Right forelimb (tissue), 1 donor: ENCODE data around the gene PPA1.
"Not testable (repeated sequence)": the region's sequence is repeated elsewhere in the genome, so short reads cannot be mapped to it uniquely, and the experiment has no call there.

ENCODE experiments used
- DNase-seq: peaks from one replicate; pipeline ENCODE4 v3.0.0-alpha.2; 2018

PPA1 gene

DNA sequence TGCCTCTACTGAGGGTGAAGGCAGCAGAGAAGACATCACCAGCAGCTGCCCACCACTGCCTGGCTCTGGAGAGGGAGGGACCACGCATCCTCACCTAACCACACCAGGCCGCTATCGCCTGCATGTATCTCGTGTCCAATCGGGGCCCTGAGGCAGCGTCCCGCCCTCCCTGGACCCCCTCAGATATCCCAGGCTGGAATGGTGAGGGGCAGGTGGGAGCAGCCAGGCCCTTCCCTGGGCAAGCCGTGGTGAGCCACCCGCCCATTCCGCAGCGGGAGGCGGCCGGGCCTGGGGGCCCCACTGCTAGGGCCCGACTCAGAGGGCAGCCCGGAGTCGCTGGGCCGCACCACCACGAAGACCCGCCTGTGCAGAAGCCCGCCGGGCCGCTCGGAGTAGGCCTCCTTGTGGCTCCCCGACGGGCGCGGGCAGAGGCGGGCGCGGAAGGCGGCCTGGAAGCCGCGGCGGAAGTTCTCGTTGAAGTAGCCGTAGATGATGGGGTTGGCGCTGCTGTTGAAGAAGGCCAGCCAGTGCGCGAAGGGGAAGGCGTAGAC is 21.6 kb upstream of the PPA1 start:
- no peak for DNase-seq

DNA sequence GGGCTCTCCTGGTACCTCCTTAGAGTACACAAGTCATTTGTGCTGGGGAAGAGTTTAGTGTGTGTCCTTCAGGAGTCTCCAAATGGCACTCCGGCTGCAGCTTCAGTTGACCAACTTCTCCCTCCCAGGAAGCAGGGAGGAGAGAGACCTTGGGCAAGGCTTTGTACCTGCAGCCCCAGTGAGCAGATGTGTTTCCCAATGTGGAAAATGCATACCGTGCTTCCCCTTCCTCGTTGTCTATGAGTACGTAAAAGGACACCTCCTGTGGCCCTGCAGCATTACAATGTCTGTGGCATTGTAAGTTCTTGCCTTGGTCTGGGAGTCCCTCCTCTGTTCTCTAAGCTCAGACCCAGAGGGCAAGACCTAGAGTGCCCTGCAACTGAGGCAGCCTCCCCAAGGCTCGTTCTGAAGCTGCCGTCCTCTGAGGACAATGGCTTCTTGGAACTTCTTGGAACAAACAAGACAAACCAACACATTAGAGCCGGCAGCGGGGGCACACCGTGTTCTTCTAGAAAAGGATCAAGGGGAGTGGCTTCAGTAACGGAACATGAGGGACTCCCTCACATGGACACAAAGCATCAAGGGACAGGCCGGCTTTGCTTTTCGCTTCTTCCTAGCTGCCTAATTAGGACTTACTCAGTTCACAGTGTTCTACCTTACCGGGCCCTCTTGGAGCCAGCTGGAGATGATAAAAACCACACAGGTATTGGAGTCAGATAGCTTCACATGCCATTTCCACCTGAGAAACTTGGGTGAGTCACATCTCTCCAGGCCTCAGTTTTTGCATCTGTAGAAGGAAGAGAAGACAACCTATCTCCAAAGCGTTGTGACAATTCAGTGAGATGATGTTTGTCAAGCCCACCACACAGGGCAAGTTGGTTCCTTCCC is 20.9 kb upstream of the PPA1 start:
- DNase-seq = no peak

- DNase-seq = no peak
These were observed 17.9 kb upstream of the PPA1 start for GRCh38 chr10:70250961-70251680.

GRCh38 chr10:70247360-70247759 is 14.1 kb upstream of the PPA1 start:
- no peak for DNase-seq

DNA sequence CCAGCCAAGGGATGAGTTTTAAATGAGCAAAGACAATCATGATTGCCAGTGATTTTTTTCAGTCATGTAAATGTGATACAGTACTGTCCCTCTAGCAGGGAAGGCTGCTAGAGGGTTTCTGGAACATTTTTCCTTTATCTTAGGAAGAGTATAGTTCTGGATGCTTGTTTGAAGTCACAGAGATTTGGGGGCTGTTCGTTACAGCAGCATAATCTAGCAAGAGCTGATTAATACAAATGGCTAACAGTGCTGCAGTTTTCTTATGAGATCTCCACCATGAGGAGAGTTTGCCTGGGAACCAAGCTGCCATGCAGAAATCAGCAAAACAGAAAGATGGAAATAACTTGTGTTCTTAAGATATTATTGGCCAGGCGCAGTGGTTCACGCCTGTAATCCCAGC is 7.9 kb upstream of the PPA1 start:
- DNase-seq = no peak

DNA sequence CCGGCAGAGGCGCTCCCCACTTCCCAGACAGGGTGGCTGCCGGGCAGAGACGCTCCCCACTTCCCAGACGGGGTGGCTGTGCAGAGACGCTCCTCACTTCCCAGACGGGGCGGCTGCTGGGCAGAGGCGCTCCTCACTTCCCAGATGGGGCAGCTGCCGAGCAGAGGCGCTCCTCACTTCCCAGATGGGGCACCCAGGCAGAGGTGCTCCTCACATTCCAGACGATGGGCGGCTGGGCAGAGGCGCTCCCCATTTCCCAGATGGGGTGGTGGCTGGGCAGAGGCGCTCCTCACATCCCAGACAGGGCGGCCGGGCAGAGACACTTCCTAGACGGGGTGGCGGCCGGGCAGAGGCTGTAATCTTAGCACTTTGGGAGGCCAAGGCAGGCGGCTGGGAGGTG is 6.8 kb upstream of the PPA1 start:
- DNase-seq = not testable (repeated sequence)

- not testable (repeated sequence) for DNase-seq
These were observed 6.1 kb upstream of the PPA1 start for GRCh38 chr10:70239077-70239976.

DNA sequence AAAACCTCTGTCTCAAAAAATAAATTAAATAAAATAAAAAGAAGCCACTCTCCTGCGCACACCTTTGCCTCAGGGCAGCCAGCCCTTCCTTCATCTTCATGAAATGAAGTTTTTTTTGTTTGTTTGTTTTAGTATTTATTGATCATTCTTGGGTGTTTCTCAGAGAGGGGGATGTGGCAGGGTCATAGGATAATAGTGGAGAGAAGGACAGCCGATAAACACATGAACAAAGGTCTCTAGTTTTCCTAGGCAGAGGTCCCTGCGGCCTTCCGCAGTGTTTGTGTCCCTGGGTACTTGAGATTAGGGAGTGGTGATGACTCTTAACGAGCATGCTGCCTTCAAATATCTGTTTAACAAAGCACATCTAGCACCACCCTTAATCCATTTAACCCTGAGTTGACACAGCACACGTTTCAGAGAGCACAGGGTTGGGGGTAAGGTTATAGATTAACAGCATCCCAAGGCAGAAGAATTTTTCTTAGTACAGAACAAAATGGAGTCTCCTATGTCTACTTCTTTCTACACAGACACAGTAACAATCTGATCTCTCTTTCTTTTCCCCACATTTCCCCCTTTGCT is 4.8 kb upstream of the PPA1 start:
- DNase-seq = not testable (repeated sequence)

DNA sequence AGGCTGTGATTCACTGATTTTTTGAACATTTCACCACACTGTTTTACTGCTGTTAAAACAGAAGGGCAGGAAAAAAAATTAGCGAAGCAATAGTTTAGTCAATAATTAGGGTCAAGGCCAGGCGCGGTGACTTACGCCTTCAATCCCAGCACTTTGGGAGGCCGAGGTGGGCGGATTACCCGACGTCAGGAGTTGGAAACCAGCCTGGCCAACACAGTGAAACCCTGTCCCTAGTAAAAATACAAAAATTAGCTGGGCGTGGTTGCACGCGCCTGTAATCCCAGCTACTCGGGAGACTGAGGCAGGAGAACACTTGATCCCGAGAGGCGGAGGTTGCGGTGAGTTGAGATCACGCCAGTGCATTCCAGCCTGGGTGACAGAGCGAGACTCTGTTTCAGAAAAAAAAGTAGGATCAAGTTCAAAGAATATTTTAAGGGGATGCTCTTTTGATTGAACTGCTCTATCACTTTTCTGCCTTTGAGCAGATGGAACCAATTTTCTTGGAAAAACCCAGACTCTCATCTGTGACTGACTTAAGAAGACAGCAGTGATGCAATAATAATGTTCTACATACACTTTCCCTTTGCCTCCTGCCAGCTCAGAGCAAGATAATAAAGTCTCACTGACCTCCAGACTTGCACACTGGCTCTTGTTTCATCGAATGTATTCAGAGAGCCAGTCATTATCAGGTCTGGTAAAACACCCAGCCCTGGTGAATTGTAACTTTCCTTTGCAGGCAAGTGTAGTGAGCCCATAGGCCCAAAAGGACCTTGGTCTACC is 1.6 kb upstream of the PPA1 start:
- no peak for DNase-seq

DNA sequence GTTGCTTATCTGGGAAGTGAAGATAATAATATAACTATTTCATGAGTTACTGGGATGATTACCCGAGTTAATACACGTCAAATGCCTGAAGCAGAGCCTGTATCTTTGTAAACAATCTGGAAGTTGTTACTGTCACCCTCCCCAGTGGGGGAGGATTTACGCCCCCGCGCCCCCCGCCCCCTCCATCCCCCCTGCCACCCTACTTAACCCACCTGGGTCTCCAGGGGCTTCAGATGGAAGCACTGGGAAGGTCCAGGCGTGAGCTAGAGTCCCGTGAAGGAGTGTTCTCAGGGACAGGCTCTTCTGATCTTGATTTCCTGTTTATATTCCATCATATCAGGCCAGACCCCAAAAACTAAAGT is 691 bp upstream of the PPA1 start:
- no peak for DNase-seq

- no peak for DNase-seq
These were observed 445 bp downstream of the PPA1 start for GRCh38 chr10:70232859-70233108.

DNA sequence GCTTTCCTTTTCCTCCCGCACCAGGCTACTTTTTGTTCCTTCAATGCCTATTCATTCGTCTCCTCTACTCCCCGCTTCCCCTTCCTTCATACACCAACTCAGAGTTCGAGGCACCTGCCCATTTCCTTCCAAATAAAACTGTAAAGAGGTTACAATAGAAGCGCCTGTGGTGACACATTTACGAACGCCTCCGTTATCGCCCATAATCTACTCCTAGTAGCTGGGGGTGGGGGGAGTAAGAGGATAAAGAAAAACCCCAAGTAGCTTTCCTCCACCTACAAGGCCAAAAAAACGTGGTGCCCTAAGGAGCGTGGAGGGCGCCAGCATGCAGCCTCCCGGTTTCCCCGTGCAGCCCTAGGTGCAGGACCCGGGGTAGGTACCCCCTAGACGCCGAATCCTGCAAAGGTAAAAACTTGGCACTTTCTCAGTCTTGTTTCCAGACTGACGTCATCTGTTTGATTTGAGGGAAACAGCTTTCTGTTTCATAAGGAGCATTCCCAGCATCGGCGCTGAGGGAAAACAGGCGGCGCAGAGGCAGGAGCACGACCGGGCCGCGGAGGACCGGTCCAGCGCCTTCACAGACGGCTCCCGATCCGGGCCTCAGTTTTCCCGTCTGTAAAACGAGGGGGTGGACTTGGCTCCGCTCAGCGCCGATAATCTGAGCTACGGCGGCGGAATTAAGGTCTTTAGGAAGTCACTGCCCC is 922 bp downstream of the PPA1 start:
- peak; percentile 60 for DNase-seq

DNA sequence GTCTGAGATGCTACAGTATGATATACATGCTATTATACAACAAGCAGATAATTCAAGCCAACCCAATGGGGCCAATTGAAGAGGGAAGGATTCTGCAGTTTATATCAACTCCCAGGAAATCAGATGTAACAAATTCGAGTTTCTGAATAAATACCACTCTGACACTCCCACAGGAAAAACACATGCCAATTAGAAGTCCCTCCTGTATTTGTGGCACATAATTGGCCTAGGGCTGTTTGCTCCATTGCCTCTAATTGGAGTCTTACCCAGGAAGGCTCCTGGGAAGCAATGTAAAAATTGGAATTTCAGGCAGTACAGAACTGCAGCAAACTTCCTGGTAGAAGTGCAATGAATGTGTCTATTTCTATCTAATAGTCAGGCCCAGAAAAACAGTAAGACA is 4.7 kb downstream of the PPA1 start:
- DNase-seq = no peak

DNA sequence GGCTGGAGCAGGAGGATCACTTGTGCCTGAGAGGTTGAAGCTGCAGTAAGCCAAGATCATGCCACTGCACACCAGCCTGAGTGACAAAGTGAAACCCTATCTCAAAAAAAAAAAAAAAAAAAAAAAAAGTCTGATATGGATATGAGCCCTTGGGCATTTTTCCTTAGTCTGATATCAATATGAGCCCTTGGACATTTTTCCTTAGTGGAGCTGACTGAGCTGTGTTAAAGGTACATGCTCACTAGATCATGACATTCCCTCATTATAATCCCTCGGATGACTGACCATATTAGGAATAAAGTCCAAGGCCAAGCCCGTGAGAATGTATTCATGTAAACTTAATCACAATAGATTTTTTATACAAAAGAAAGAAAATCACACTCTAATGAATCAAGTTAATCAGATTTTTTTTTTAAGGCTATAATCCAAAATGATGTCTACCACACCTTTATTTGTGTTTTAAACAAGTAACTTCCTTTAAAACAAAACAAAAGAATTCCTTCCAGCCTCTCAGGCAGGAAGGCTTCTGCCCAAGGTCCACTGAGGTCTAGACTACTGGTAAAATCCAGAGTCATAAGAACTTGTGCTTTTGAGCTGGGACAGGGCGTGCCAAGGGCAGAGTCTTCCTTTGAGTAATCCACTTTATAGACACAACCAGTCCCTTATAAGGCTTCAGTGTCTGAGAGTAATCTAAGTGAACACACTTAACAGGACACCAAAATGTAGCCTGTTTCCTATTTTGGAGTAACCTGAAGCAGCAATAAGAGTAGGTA is 5.5 kb downstream of the PPA1 start:
- DNase-seq = no peak

- no peak for DNase-seq
These were observed 9.5 kb downstream of the PPA1 start for GRCh38 chr10:70223728-70224127.

DNA sequence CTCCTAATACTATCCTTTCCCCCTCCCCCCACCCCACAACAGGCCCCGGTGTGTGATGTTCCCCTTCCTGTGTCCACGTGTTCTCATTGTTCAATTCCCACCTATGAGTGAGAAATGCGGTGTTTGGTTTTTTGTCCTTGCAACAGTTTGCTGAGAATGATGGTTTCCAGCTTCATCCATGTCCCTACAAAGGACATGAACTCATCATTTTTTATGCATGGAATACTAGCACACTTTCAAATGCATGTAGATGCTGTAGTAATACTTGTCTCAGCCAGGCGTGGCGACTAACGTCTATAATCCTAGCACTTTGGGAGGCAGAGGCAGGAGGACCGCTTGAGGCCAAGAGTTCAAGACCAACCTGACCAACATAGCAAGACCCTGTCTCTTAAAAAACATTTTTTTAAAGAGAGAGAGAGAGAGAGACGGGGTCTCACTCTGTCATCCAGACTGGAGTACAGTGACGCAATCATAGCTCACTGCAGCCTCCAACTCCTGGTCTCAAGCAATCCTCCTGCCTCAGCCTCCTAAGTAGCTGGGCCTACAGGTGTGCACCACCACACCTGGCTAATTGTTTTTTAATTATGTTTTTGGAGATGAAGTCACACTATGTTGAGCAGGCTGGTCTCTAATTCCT is 10.3 kb downstream of the PPA1 start:
- not testable (repeated sequence) for DNase-seq

DNA sequence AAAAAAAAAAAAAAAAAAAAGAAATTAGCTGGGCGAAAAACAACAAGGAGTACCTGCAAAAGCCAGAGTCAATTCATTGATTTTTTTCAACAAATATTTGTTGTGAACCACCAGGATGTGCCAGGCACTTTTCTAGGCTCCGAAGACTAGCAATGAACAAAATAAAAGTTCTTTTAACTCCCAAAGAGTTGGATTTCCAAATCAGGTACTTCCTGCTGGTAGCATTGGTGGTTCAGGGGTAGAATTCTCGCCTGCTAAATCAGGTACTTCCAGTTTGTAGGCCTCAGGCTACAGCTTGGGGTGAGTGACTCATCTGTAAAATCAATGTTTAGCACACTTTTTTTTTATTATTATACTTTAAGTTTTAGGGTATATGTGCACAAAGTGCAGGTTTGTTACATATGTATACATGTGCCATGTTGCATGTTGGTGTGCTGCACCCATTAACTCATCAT is 10.9 kb downstream of the PPA1 start:
- DNase-seq = no peak

DNA sequence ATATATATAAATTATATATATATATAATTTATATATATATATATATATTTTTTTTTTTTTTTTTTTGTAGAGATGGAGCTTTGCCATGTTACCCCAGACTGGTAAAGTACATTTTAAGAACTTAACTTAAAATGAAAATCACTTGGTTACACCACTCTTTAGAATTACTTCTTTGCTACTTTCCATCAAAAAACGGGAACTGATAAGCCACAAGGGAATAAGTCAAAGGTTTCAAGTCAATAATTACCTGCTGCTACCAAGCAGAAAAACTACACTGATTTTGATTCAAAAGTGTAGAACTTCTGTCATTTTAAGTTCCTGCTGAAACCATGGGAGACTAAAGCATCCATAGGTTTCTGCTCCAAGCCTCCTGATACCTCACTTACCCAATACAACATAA is 12.2 kb downstream of the PPA1 start:
- DNase-seq = no peak

DNA sequence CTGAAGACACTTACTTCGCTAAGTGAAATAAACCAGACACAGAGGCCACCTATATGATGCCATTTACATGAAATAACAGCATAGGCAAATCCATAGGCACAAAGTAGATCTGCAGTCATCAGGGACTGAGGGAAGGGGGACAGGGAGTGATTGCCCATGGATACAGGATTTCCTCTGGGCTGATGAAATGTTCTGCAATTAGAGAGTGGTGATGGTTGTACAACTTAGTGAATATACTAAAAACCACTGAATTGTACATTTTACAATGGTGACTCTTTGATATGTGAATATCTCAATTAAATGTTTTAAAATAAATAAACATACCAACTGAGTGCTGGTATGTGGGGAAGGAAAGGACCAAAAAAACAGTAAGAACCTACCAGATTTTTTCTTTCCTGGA is 20.4 kb downstream of the PPA1 start:
- no peak for DNase-seq

- no peak for DNase-seq
These were observed 21.0 kb downstream of the PPA1 start for GRCh38 chr10:70212277-70212676.
